Astrocyte (in vitro differentiated cells and primary cell): ENCODE data around the gene EXOSC7.

Source experiments
- EZH2 ChIP-seq: IDR thresholded peaks from 2 replicates; pipeline ENCODE4 v1.6.1; 2012; ENCODE audit warnings: mild to moderate bottlenecking, low read length, inconsistent platforms; ENCODE audit not compliant: insufficient read depth
- TF ChIP-seq, protein P1 (sequence below): IDR thresholded peaks from 2 replicates; pipeline ENCODE4 v1.5.1; 2011; ENCODE audit warnings: low read depth, mild to moderate bottlenecking, inconsistent platforms, low read length, moderate library complexity; ENCODE audit not compliant: insufficient read depth

DNA sequence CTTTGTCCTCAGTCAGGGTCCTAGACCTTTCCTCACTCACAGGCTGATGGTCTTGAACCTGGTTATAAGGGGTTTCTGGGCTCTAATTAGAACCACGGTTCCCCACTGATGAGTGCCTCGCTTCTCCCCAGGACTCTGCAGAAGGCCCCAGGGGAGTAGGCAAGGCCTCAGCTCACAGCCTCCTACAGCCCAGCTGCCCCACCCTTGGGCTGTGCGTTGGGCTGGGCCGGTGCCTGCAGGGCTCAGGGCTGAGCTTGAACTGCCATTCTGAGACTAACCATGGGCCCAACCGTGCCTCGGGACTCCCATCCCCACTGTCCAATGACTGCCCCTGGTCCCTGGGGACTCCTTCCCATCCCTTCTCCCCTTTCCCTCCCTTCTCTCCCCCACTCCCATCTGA, 75.6 kb downstream of the EXOSC7 start:
- TF ChIP-seq, protein P1, sequence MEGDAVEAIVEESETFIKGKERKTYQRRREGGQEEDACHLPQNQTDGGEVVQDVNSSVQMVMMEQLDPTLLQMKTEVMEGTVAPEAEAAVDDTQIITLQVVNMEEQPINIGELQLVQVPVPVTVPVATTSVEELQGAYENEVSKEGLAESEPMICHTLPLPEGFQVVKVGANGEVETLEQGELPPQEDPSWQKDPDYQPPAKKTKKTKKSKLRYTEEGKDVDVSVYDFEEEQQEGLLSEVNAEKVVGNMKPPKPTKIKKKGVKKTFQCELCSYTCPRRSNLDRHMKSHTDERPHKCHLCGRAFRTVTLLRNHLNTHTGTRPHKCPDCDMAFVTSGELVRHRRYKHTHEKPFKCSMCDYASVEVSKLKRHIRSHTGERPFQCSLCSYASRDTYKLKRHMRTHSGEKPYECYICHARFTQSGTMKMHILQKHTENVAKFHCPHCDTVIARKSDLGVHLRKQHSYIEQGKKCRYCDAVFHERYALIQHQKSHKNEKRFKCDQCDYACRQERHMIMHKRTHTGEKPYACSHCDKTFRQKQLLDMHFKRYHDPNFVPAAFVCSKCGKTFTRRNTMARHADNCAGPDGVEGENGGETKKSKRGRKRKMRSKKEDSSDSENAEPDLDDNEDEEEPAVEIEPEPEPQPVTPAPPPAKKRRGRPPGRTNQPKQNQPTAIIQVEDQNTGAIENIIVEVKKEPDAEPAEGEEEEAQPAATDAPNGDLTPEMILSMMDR, result no peak
- no peak for TF ChIP-seq EZH2
